OCI-M1 (cell line): ENCODE results near the gene MIA2.
"Not testable (repeated sequence)": the region's sequence is repeated elsewhere in the genome, so short reads cannot be mapped to it uniquely, and the experiment has no call there.

Experiments used
- DNase-seq: peaks from one replicate; lab custom pipeline; 2025; lab: John Stamatoyannopoulos, UW

The MIA2 gene

DNA sequence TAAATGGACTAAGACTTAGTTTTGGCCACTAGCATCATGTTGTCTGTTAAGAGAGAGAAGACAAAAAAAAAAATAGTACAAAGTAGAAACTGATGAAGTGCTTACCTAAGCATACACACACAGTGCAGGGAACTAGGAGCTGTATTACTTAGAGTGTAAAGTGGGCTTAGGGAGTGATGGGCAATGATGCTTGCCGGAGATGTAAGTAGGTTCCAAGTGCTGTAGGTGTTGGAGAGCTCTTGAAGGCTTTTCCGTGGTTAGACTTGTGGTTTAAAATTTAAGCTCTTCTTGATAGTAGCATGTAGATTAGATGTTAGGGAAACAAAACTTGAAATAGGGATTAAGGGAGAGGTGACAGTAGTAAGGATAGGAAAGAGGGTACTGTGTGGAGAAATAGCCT, 34.7 kb downstream of the MIA2 start:
- peak; percentile 36 for DNase-seq

DNA sequence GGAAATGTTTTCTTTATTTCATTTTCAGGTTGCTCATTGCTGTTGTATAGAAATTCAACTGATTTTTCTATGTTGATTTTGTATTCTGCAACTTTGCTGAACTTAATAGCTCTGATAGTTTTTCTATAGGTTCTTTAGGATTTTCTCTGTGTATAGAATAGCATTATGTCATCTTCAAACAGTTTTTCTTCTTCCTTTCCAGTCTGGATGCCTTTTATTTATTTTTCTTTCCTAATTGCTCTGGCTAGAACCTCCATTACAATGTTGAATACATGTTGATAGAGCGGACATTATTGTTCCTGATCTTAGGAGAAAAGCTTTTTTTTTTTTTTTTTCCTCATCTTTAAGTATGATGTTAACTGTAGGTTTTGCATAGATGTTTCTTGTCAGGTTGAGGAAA, 39.2 kb downstream of the MIA2 start:
- no peak for DNase-seq

DNA sequence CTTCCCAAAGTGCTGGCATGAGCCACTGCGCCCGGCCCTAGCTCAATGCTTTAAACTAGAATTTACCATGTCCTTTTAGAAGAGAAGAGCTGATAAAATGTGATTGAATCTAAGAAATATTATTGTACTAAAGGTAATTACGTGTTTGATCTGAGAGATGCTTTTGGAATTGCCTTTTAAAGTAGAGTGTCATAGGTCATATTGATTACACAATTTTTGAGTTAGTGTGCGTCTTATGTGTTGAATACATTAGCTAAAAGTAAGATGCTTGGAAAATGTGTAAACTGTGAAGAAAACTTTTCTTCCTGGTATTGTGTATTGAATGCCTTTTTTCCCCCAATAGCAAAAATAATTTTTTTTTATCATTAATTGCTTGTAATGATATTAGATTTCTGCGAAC, 41.7 kb downstream of the MIA2 start:
- DNase-seq = no peak

DNA sequence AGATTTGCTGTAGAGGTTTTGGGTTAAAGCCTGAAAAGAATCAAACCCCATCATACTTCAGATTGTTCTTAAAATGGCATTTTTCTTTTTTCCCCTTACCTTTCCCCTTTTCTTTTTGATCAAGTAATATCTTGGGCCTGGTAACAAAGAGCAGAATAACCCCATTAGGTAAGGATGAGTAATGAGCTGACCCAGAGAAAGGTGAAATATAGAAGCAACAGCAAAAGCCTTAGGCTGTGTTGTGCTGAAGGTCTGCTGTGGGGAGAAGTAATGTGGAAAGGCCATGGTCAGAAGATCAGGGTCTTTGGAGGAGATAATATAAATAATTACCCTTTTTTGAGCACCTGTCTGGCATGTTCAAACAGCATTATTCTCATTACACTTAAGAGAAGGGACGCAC, 42.3 kb downstream of the MIA2 start:
- DNase-seq = no peak

DNA sequence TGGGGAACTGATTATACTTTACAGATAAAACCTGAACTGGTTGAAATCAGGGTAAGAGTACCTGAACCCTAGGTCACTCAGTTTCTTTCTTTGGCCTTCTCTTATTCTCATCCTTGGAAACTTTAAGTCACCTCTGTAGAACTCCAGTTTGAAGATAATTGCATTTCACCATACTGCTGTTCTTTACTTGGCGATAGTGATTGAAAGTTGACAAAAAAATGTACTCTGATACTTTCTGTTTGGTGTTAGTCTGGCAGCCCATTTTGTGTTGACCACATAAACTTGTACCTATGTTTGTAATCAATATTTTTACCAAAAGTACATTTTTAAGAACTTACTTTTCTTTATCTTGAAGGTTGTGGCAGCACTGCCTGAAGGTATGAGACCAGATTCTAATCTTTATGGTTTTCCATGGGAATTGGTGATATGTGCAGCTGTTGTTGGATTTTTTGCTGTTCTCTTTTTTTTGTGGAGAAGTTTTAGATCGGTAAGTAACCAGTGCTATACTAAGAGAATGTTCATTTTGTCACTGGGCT, 42.9 kb downstream of the MIA2 start:
- no peak for DNase-seq

DNA sequence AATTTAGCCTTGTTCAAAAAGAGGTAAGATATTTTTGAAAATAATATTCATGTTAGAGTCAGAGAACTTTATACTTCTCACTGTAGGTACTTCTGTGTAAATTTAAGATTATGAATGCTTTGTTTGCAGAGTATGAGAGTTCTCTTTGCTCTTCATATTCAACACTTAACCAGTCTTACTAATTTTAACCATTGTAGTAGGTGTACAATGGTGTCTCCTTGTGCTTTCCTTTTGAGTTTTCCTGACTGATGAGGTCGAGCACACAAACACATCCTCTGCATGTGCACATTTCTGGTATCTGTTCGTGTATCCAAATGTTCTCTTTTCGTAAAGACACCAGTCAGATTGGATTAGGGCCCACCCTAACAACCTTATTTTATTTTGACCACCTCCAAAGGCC, 45.8 kb downstream of the MIA2 start:
- DNase-seq = no peak

DNA sequence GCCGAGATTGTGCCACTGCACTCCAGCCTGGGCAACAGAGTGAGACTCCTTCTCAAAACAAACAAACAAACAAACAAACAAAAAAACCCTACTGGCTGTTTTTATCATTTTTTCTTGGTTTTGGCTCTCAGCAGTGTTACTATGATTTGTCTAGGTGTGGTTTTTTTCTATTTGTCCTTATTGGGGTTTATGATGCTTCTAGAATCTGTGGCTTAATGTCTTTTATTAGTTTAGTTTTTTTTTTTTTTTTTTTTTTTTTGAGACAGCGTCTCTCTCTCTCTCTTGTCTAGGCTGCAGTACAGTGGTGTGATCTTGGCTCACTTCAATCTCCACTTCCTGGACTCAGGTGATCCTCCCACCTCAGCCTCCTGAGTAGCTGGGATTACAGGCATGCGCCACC, 47.0 kb downstream of the MIA2 start:
- not testable (repeated sequence) for DNase-seq

DNA sequence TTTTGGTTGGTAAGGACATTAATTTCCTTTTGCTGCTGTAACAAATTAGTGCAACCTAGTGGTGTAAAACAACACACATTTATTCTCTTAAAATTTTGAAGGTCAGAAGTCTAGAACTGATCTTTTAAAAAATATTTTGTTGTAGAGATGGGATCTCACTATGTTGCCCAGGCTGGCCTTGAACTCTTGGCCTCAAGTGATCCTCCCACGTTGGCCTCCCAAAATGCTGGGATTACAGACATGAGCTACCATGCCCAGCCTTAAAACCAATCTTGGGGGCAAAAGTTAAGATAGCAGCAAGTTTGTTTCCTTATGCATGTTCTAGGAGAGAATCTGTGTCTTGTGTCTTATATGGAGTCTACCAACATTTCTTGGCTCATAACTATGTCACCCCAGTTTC, 55.8 kb downstream of the MIA2 start:
- DNase-seq = no peak

DNA sequence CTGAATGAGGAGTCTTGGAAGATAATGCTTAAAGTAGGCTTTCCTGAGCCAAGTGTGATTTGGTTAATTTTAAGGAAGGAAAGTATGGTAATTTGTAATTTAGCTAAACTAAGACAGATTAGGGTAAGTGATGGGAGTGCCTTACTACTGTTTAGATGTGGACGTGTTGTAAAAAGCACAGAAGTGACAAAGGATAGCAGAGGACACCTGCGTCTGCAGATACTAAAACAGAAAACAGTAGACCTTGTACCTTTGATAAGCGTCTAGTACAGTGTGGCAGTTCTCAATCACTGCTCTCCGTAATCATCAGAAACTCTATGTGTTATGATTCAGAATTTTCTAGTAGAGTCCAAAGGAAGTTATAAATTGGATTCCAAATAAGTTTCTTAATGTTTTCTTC, 58.0 kb downstream of the MIA2 start:
- no peak for DNase-seq

DNA sequence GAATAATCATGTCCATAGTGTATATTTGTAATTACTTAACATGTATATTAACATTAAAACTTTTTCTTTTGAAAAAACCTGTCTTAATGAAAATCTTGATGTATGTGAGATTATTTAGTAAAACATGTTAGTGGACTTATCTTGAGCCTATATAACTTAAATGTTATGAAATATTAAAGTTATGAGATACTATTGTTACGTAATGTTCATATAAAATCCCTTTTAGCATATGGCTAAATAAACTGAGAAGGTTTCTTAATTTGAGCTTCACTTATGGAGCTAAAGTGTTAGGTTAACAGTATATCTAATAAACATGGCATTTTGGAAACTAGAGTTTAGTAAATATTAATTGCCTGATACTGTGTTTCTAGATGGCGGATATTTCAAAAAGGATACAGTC, 59.9 kb downstream of the MIA2 start:
- DNase-seq = no peak

DNA sequence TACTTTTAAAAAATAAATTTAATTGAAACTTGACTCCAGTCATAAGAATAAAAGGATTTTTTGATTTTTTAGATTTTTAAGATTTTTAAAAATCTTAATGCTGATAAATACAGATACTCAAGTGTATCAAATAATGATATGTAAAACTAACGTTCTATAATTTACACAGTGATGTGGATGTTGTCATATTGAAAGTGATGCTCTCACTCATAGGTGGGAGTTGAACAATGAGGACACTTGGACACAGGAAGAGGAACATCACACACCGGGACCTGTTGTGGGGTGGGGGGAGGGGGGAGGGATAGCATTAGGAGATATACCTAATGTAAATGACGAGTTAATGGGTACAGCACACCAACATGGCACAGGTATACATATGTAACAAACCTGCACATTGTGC, 66.7 kb downstream of the MIA2 start:
- not testable (repeated sequence) for DNase-seq

DNA sequence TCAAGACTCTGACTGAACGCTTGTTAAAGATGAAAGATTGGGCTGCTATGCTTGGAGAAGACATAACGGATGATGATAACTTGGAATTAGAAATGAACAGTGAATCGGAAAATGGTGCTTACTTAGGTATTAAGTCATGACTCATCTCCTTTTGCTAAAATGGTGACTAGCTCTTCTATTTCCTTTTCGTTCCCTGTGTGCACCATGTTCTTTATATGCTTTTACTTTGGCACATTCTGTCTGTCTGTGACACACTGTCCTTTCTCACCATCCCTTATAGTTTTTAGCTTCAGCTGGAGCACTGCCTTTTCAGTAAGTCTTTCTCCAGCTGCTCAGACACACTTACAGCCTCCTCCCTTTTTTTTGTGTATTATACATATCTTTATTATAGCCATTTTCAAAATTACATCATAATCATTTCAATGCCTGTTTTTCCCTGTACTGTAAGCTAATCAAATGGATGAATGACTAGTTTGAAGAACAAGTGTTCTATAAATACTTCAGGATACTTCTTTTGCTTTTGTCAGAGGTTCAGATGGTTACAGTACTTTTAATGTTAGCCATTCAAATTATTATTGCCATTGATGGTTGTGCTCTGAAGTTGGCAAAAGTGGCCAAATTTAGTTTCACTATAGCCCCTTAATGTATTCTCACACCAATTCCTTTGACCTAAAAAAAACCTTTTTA, 68.6 kb downstream of the MIA2 start:
- DNase-seq = no peak

DNA sequence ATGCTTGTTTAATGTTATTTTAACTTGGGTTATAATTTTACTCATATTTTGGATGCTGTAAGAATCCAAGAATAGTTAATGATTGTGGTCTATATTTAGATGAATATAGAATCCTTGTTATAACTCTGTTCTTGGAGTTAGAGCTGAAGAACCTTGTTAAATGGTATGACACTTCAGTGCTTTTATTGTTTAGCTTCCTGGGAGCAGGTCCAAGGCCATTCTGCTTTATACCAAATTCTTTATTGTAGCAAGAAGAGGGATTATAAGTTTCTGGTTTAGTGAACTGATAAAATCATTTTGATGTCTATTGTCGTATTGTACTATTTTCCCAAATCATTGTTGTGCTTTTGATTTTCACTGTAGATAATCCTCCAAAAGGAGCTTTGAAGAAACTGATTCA, 69.4 kb downstream of the MIA2 start:
- DNase-seq = no peak

DNA sequence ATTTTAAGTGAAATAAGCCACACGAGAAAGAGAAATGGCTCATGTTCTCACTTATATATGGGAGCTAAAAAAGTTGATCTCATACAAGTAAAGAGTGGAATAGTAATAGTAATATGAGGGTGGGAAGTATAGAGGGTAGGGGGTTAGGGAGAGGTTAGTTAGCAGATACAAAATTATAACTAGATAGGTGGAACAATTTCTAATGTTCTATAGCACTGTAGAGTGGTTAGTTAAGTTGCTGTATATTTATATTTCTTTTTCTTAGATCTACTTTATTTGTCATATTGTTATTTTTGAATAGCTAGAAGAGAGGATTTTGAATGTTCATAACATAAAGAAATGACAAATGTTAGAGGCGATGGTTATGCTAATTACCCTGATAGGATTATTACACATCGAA, 74.1 kb downstream of the MIA2 start:
- DNase-seq = no peak

DNA sequence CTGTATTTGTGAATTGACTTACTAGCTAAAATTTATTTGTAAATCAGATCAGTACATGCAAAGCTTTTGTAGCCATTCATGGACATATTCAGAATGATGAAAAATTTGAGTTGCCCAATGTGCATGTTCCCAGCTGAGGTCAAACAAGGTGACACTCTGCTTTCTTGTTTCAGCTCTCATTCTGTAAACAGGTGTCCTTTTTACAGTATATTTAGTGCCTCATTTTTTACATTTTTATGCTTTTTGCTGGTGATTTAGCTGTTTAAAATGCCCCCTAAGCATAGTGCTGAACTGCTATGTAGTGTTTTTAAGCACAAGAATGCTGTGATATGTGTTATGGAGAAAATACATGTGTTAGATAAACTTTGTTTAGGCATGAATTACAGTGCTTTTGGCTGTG, 76.3 kb downstream of the MIA2 start:
- DNase-seq = no peak

DNA sequence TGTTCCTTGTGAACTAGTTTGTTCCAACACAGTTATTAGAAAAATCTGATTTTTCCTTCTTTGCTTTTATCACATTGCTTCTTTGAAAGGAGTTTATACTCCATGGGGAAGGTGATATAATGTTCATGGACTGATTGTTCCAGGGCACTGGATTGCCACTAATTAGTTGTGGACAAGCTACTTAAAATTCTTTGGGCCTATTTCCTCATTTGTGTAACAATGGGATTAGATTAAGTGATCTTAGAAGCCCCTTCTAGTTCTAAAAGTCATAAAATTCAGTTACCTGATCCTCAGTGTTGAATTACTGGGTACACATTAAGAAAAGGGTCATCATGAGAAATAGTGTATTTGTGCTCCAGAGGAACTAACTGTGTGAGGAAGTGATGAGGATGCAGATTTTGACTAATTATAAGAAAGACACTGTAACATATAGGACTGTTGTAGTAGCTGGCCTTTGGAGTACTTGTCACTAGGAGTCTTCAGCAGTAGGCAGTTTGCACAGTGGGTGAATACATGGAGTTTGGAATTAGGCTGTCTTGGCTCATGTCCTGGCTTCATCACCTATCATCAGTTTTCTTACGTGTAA, 82.2 kb downstream of the MIA2 start:
- no peak for DNase-seq

DNA sequence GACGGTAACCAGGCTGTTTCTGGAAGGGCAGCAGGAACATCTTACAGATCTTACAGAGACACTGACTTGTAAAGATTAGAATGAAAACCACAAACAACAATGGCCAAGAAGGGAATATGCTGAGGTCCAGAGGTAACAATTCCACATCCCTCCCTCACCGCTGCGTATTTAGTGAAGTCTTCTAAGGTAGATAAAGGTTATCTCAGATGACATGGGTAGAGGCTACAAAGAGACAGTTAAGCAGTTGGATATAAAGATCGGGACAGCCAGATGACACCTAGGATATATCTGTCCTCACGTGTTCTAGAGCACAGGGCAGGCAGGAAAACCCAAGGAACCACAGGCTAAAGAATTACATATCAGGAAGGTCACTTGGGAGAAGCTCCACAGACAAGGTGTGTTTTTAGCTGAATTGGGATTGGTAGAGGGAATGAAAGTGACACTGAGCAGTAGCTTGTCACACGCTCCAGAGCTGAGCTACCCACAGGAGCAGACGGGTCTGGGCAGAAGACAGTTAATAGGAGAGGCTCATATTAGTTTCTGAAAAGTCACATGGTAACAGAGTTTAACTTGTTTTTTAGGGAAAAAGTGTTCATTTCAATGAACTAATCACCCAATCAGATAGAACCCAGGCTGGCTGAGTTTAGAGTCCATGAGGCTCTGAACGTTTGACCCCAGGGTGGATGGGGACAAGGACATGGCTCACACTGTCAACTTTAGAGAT, 83.3 kb downstream of the MIA2 start:
- no peak for DNase-seq

DNA sequence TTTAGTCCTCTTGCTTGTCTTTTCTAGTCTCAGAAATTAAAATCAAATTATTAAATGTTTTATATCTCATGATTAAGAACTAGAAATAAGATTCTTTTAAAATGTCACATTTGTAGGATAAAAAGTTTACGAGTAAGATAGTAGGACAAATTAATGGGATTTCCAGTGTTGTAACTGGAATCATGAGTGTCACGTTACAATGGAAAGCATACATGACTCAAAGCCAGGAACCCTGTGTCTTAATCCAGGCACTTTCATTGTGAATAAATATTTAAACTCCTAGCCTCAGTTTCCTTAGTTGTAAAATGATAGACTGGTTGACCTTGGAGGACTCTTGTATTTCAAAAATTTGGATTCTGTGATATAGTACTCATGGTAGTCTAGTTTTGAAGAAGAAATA, 84.9 kb downstream of the MIA2 start:
- DNase-seq = no peak

DNA sequence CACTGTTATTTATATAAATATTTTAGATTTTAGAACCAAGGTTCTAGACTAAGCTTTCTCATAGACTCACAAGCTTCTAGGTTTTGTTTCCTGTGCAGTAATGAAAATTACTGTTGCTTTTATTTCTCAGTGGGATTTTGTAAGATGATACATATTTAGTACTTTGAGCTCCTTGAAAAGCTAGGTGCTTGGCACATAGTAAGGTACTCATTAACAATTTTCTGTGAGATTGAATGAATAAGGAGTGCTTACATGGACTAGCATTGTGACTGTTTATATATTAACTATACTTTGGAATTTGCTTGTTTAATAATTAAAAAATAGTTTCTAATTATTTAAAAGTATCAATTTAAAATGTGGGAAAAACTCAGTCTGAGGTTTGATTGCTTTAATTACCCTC, 85.7 kb downstream of the MIA2 start:
- no peak for DNase-seq

DNA sequence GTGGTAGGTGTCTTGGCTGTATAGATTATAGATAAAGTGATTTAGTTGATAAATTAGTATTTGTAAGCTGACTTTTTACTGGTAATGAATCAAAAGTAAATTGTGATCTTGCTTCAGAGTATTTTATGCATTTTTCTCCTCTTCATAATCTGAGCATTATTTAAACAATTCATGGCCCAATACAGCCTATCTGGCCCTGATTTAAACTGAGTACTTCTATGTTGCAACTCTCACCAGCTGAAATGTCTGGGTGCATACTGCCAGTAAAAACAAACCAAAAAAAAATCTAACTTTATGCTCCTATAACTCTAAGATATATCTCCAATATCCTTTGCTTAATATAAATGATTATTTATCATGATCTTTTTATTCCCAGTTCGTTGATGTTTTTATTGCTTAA, 86.6 kb downstream of the MIA2 start:
- DNase-seq = no peak

DNA sequence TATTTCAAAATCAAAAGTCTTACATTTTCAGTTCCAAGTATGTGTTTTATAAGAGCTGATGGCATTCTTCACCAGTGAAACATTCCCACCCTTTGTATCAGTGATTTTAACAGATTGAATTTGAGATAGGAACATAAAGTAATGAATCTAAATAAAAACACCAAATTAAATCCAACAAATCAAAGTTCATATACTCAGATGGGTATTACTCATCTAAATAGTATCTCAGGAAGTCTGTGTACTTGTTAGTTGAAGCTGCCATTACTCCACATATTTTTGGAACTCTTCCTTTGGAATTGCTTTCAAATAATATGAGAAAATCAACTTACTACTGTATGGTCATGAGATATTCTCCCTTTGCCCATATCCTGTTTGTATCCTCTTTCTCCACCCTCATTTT, 89.1 kb downstream of the MIA2 start:
- DNase-seq = no peak

DNA sequence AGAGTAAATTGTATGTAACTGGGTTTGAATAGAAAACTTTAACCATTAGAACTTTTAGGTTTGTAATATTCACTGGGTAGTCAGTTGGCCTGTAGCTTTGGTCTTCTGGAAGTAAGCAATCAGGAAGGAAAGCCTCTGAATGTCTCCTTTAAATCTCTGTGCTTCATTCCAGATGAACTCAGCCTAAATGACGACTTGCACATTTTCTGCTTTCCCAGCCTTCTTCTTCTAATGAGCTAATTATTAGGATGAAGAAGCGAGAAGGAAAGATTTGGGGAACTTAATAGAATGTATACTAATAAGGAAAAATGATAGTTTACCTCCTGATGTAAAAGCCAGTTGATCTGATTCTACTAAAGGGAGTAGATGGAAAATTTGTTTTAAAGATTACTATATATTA, 90.4 kb downstream of the MIA2 start:
- no peak for DNase-seq

DNA sequence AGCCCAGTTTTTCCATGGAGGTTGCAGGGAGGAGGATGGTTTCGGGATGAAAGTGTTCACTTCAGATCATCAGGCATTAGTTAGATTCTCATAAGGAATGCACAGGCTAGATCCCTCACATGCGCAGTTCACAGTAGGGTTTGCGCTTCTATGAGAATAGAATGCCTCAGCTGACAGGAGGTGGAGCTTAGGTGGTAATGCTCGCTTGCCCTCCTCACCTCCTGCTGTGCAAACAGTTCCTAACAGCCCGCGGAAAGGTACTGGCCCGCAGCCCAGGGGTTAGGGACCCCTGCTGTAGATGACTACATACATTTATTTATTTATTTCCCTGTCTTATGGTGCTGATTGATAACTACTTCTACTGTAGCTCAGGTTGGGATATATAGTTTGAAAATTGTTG, 105.3 kb downstream of the MIA2 start:
- no peak for DNase-seq
